Gastroesophageal sphincter (tissue), 4 donors: ENCODE results near the gene VPS8. TPM values are rescaled to one million over a fixed set of nuclear protein-coding genes. Genes with fewer than 3 reads are reported as not detected.

ENCODE experiments used
- ATAC-seq: fragments of 150-250 bp; one replicate; pipeline ENCODE4 v1.9.1; 2016; ENCODE audit warnings: mild to moderate bottlenecking, moderate library complexity
- H3K27ac ChIP-seq, 4 donors: fragments of 200-600 bp; sonication (generic) in 3 of 4; 1 replicate in 3 of 4; 2 replicates in 1 of 4; pipeline ENCODE4 v1.5.1; 2016 to 2019
- H3K27me3 ChIP-seq: fragments of 200-600 bp; sonication (generic); one replicate; pipeline ENCODE4 v1.5.1; 2019
- H3K36me3 ChIP-seq, 2 donors: fragments of 200-600 bp; sonication (generic); one replicate each; pipeline ENCODE4 v1.5.1; 2019; ENCODE audit warnings: control low read depth in 1 of 2
- H3K4me1 ChIP-seq, 3 donors: fragments of 200-600 bp; sonication (generic); 1 replicate in 2 of 3; 2 replicates in 1 of 3; pipeline ENCODE4 v1.5.1; 2016 to 2019; ENCODE audit warnings: control low read depth in 2 of 3
- H3K4me3 ChIP-seq, 2 donors: fragments of 200-600 bp; sonication (generic); one replicate each; pipeline ENCODE4 v1.5.1; 2019; ENCODE audit warnings: mild to moderate bottlenecking in 1 of 2, moderate library complexity in 1 of 2
- H3K9me3 ChIP-seq, 3 donors: fragments of 200-600 bp; sonication (generic); one replicate each; pipeline ENCODE4 v1.5.1; 2017 to 2019; ENCODE audit warnings: control low read depth in 2 of 3
- EP300 ChIP-seq: sonication (generic); formaldehyde crosslinking; IDR thresholded peaks from one replicate; pipeline ENCODE4 v1.6.1; 2017; ENCODE audit warnings: antibody characterized with exemption, mild to moderate bottlenecking
- POLR2A ChIP-seq, 2 donors: fragments of 450-650 bp; IDR thresholded peaks; one replicate each; pipeline ENCODE4 v1.6.1; 2017; ENCODE audit warnings: antibody characterized with exemption in 2 of 2, mild to moderate bottlenecking in 2 of 2, moderate library complexity in 1 of 2
- POLR2AphosphoS5 ChIP-seq: sonication (generic); formaldehyde crosslinking; IDR thresholded peaks from one replicate; pipeline ENCODE4 v1.6.1; 2017; ENCODE audit warnings: antibody characterized with exemption
- WGBS, 2 donors: methylation state at CpG; one replicate each; pipeline ENCODE4 v1.1.5; 2018; ENCODE audit warnings: low coverage in 1 of 2; 5-methylcytosine and 5-hydroxymethylcytosine counted together
- total RNA-seq, 4 donors: library from RNA; depleted of rRNA; stranded (reverse); fragments of >200 nt; gene quantifications; one replicate each; pipeline ENCODE4 v1.1.0, GENCODE V29; 2016
- TF ChIP-seq, protein P1 (sequence below), 4 experiments: fragments of 200-600 bp in 2 of 4; fragments of 450-650 bp in 2 of 4; sonication (generic) in 1 of 4; IDR thresholded peaks; one replicate each; pipeline ENCODE4 v1.5.1; 2017 to 2019; ENCODE audit warnings: antibody characterized with exemption in 4 of 4, mild to moderate bottlenecking in 2 of 4, moderate library complexity in 2 of 4

VPS8 gene
- total RNA-seq, 4 donors from 2014 or later = 27.1 to 72.5 (median 40.8) TPM

DNA sequence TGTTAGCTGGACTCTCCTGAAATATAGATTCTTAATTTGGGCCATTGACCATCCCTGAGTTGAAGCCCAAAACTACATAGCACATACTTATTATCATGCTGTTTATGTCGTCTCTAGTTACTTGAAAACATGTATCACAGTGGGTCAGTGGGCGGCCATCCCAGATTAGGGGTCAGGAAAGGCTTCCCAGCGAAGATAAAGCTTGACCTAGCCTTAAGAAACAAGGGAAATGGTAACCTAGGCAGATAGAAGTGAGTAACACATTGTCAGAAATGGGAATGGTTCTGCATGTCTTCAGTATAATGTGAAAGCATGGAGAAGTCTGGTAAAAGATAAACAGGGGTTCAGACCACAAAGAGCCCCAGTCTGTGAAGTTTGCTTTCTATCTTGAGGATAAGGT lies 216.2 kb downstream of the VPS8 start:
- ATAC-seq = no peak
- Histone ChIP-seq H3K4me3 (no peak overlapping the region), H3K9me3 (no peaks in the 10 kb centered on the region), H3K4me1 (no peaks in the 10 kb centered on the region), H3K27me3 (no peaks in the 10 kb centered on the region), H3K27ac (no peak overlapping the region), H3K36me3 (peaks cover 0 to 55% of the 10 kb centered on the region in 2 donors)
- 100% methylated on average over 1 to 3 of the region's 3 CpGs for WGBS, 2 donors
- TF ChIP-seq POLR2A (IDR thresholded peaks at IDR 0.05) (no peak), POLR2AphosphoS5 (no peak), EP300 (no peak)
- TF ChIP-seq, protein P1, sequence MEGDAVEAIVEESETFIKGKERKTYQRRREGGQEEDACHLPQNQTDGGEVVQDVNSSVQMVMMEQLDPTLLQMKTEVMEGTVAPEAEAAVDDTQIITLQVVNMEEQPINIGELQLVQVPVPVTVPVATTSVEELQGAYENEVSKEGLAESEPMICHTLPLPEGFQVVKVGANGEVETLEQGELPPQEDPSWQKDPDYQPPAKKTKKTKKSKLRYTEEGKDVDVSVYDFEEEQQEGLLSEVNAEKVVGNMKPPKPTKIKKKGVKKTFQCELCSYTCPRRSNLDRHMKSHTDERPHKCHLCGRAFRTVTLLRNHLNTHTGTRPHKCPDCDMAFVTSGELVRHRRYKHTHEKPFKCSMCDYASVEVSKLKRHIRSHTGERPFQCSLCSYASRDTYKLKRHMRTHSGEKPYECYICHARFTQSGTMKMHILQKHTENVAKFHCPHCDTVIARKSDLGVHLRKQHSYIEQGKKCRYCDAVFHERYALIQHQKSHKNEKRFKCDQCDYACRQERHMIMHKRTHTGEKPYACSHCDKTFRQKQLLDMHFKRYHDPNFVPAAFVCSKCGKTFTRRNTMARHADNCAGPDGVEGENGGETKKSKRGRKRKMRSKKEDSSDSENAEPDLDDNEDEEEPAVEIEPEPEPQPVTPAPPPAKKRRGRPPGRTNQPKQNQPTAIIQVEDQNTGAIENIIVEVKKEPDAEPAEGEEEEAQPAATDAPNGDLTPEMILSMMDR (IDR thresholded peaks at IDR 0.05) = no peak

DNA sequence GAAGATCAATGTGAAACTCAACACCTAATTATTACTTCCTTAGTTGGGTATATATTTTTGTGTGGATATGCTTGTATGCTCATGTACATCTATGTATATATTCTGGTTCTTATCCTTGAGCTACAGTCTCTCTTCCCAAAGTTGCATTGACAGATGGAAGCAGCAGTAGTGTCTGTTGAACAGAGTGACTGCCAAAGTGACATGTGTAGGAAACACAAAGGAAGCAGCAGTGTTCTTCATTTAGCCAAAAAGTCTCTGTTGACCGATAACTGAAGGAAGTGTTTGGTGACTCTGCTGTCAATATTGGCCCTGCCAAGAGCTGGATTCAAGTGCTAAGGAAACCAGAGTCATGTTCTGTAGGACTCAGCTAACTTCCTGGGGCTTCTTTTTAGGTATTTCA lies 217.1 kb downstream of the VPS8 start:
- no peak overlapping the region for H3K27ac ChIP-seq
- H3K4me3 ChIP-seq = no peak overlapping the region
- H3K4me1 ChIP-seq = no peaks in the 10 kb centered on the region
- 71 to 89% methylated on average over 1 of the region's 1 CpG for WGBS, 2 donors
- no peaks in the 10 kb centered on the region for H3K27me3 ChIP-seq
- no peak for TF ChIP-seq EP300
- TF ChIP-seq, protein P1 (IDR thresholded peaks at IDR 0.05) = no peak
- TF ChIP-seq POLR2AphosphoS5 = no peak
- TF ChIP-seq POLR2A (IDR thresholded peaks at IDR 0.05) = no peak
- H3K36me3 ChIP-seq = peaks cover 0 to 65% of the 10 kb centered on the region in 2 donors
- no peaks in the 10 kb centered on the region for H3K9me3 ChIP-seq
- ATAC-seq = no peak

DNA sequence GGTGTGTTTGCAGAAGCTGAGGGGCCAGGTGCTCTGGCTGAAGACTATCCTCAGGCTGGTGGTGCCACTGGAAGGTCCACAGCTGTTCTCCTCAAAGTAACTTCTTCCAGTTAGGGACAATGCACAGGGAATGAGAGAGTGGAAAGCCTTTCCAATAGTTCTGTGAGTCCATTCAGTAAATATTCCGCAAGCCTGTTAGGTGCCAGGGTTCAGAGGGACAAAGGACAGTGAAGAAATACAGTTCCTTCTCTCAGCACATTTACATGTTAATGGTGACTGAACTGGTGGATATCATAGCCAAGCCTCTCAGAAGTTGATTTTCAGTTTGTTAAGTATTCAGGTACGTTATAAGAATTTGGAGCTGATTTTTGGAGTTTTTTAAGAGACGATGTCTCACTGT lies 218.4 kb downstream of the VPS8 start:
- 100% methylated on average over 2 of the region's 3 CpGs for WGBS, 2 donors
- no peak overlapping the region for H3K4me3 ChIP-seq
- H3K36me3 ChIP-seq = peaks cover 0 to 55% of the 10 kb centered on the region in 2 donors
- no peaks in the 10 kb centered on the region for H3K9me3 ChIP-seq
- no peak overlapping the region for H3K27ac ChIP-seq
- H3K27me3 ChIP-seq = no peaks in the 10 kb centered on the region
- TF ChIP-seq POLR2AphosphoS5 (no peak), EP300 (no peak), POLR2A (IDR thresholded peaks at IDR 0.05) (no peak)
- TF ChIP-seq, protein P1 (IDR thresholded peaks at IDR 0.05) = no peak
- ATAC-seq = no peak
- H3K4me1 ChIP-seq = no peaks in the 10 kb centered on the region

DNA sequence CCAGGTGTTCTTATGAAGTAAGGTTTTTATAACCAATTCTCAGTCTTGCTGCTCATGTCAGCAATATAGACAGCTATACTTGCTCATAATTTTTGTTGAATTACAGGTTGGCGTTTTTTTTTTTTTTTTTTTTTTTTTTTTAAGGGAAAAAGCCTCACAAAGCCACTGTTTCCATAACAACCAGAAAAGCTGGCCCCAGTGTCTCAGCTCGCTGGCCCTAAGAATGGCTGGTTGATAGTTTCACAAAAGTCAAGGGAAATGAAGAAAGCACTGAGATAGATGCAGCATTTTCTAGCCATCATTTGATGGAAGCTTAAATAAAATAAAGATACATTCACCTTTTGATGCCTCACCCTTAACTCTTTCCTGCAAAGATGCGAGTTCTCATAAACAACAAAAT lies 219.0 kb downstream of the VPS8 start:
- Histone ChIP-seq H3K27ac (no peak overlapping the region), H3K4me1 (no peaks in the 10 kb centered on the region), H3K36me3 (peaks cover 0 to 50% of the 10 kb centered on the region in 2 donors), H3K27me3 (no peaks in the 10 kb centered on the region), H3K9me3 (peaks cover 0 to 3% (median 0%) of the 10 kb centered on the region in 3 donors), H3K4me3 (no peak overlapping the region)
- TF ChIP-seq EP300 (no peak), POLR2A (IDR thresholded peaks at IDR 0.05) (no peak), POLR2AphosphoS5 (no peak)
- TF ChIP-seq, protein P1 (IDR thresholded peaks at IDR 0.05) = no peak
- ATAC-seq = no peak
- WGBS, 2 donors = 87 to 100% methylated on average over 2 to 3 of the region's 3 CpGs

DNA sequence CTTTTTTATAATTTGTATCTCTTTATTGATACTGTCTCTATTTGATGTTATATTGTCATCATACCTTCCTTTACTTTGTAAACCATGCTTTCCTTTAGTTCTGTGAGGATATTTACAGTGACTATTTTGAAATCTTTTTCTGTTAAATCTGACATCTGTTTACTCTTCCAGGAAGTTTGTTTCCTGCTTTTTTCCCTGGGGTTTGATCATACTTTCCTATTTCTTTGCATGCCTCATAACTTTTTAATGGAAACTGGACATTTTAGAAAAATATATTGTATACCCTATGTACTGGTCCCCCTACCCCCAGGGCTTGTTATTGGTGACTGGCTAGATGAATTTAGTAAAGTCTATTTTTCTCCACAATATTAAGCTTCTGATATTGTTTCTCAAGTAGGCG lies 225.8 kb downstream of the VPS8 start:
- TF ChIP-seq, protein P1 (IDR thresholded peaks at IDR 0.05) = no peak
- TF ChIP-seq EP300 (no peak), POLR2AphosphoS5 (no peak), POLR2A (IDR thresholded peaks at IDR 0.05) (no peak)
- H3K36me3 ChIP-seq = peaks cover 0 to 11% of the 10 kb centered on the region in 2 donors
- no peak for ATAC-seq
- H3K27ac ChIP-seq = no peak overlapping the region
- H3K4me3 ChIP-seq = no peak overlapping the region
- peaks cover 0 to 16% (median 0%) of the 10 kb centered on the region in 3 donors for H3K9me3 ChIP-seq
- WGBS, 2 donors = 100% methylated on average over 1 of the region's 1 CpG
- H3K4me1 ChIP-seq = no peaks in the 10 kb centered on the region
- H3K27me3 ChIP-seq = no peaks in the 10 kb centered on the region
